Progenitor cell of endocrine pancreas (in vitro differentiated cells): ENCODE results near the gene FAM193A. TPM values are rescaled to one million over a fixed set of nuclear protein-coding genes. Genes with fewer than 3 reads are reported as not detected.

Experiments
- DNase-seq: peaks from one replicate; pipeline ENCODE4 v3.0.0; 2021; ENCODE audit warnings: low spot score; ENCODE audit not compliant: unreplicated experiment
- H3K27ac Mint-ChIP-seq: 2 replicates; pipeline ENCODE4 v1.8.0; 2021; ENCODE audit warnings: mild to moderate bottlenecking, moderate library complexity, mixed read lengths
- H3K27me3 Mint-ChIP-seq: 2 replicates; pipeline ENCODE4 v1.8.0; 2021; ENCODE audit warnings: mixed read lengths
- H3K36me3 Mint-ChIP-seq: 2 replicates; pipeline ENCODE4 v1.8.0; 2022; ENCODE audit warnings: mixed read lengths; ENCODE audit not compliant: insufficient read depth
- H3K4me1 Mint-ChIP-seq: 2 replicates; pipeline ENCODE4 v1.8.0; 2021; ENCODE audit warnings: low read depth, mixed read lengths
- H3K4me3 Mint-ChIP-seq: 2 replicates; pipeline ENCODE4 v1.8.0; 2021; ENCODE audit warnings: low read depth, mild to moderate bottlenecking, moderate library complexity, mixed read lengths
- H3K9me3 Mint-ChIP-seq: 2 replicates; pipeline ENCODE4 v1.8.0; 2021; ENCODE audit warnings: low read depth, mixed read lengths
- CTCF ChIP-seq: fragments of 200-600 bp; sonication (generic); IDR thresholded peaks from one replicate; pipeline ENCODE4 v1.5.0; 2021; ENCODE audit warnings: antibody characterized with exemption, mild to moderate bottlenecking; ENCODE audit not compliant: unreplicated experiment
- total RNA-seq: library from RNA; stranded (reverse); gene quantifications from 2 replicates; pipeline ENCODE4 v1.2.1, GENCODE V29; 2021

Gene FAM193A
- total RNA-seq, 1 donor from 2014 or later, result 53.4 TPM

GRCh38 chr4:2741626-2742025, 205.2 kb downstream of the FAM193A start:
- H3K9me3 Mint-ChIP-seq, result peaks cover 7% of the 10 kb centered on the region
- no peak for DNase-seq
- peaks cover 16% of the 10 kb centered on the region for H3K36me3 Mint-ChIP-seq
- no peak overlapping the region for H3K27ac Mint-ChIP-seq
- no peaks in the 10 kb centered on the region for H3K27me3 Mint-ChIP-seq
- no peak for TF ChIP-seq CTCF
- peaks cover 3% of the 10 kb centered on the region for H3K4me1 Mint-ChIP-seq
- no peak overlapping the region for H3K4me3 Mint-ChIP-seq

DNA sequence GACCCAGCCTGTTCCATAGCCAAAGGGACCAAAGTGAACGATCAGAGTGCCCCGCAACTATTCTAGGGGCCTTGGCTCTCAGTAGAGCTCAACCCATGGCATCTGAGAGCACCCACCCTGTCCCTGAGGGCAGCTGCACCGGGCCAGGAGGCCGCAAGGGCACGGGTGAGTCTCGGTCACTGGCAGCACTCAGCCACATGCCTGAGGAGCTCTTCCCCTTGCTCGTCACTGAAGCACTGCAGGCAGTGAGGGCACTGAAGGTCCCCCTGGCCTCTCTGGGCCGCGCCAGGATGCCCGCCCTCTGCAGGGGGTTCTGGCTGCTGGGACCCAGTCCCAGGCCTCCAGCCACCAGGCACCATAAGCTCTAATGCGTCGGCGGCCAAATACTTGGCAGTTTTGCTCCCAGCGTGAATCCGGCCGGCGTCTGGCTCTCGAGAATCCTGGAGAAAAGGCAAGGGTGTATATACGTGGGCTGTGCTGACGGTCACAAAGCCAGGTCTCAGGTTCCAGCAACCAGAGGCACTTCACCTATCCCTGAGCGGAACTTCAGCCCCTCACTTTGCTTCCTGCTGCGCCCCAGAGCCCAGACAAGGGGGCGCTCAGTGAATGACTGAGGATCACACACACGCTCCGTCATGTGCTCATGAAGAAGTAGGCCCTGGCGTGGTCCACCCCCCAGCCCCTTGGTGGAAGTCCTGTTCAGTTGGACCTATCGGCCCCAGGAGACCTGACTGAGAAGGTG, 205.8 kb downstream of the FAM193A start:
- Mint-ChIP-seq H3K27ac (no peak overlapping the region), H3K4me3 (no peak overlapping the region), H3K27me3 (no peaks in the 10 kb centered on the region), H3K36me3 (peaks cover 14% of the 10 kb centered on the region), H3K9me3 (peaks cover 4% of the 10 kb centered on the region), H3K4me1 (peaks cover 3% of the 10 kb centered on the region)
- TF ChIP-seq CTCF, result no peak
- DNase-seq, result no peak

DNA sequence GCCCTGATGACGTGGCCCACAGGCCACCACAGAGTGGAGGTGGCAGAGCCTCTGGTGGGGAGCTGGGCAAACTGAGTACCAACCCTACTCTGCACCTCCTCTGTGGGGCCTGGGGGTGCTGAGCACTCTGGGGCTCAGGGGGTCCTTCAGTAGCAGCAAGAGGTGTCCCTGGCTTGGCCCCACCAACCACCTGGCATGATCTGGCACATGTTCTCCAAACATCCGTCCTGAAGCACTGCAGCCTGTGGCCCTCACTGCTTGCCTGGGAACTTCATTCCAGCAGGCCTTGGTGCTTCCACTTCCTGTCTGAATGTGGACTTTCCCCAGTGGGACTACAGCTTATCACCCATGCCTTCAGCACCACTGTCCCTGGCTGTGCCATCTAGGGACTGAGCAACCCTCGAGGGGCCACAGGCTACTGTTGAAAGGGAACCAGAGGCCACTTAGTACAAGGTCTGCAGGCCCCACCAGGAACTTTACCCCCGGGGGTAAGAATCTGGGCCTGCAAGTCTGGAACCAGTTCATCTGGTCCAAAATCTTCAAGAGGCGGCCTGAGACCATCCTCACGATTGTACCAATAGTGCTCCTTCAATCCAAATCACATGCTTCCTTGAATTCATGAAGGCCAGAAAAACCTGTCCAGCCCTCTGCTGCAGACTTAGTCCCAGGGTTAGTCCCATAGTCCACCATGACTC, 206.5 kb downstream of the FAM193A start:
- Mint-ChIP-seq H3K4me3 (no peak overlapping the region), H3K4me1 (peaks cover 3% of the 10 kb centered on the region), H3K9me3 (peaks cover 4% of the 10 kb centered on the region), H3K27ac (no peak overlapping the region), H3K36me3 (peaks cover 16% of the 10 kb centered on the region), H3K27me3 (no peaks in the 10 kb centered on the region)
- TF ChIP-seq CTCF, result no peak
- DNase-seq, result no peak

GRCh38 chr4:2743518-2744445, 207.3 kb downstream of the FAM193A start:
- H3K27me3 Mint-ChIP-seq, result no peaks in the 10 kb centered on the region
- no peak for DNase-seq
- H3K36me3 Mint-ChIP-seq, result peaks cover 13% of the 10 kb centered on the region
- TF ChIP-seq CTCF, result no peak
- no peak overlapping the region for H3K27ac Mint-ChIP-seq
- H3K4me1 Mint-ChIP-seq, result peaks cover 3% of the 10 kb centered on the region
- H3K4me3 Mint-ChIP-seq, result no peak overlapping the region
- no peaks in the 10 kb centered on the region for H3K9me3 Mint-ChIP-seq
